IPS-NIHi7 (cell line): ENCODE results near the gene OOSP4B.
"Not testable (repeated sequence)": the region's sequence is repeated elsewhere in the genome, so short reads cannot be mapped to it uniquely, and the experiment has no call there.

Experiments
- DNase-seq: peaks from one replicate; pipeline ENCODE4 v3.0.0; 2012; ENCODE audit warnings: mixed read lengths; ENCODE audit errors: extremely low spot score

The OOSP4B gene

DNA sequence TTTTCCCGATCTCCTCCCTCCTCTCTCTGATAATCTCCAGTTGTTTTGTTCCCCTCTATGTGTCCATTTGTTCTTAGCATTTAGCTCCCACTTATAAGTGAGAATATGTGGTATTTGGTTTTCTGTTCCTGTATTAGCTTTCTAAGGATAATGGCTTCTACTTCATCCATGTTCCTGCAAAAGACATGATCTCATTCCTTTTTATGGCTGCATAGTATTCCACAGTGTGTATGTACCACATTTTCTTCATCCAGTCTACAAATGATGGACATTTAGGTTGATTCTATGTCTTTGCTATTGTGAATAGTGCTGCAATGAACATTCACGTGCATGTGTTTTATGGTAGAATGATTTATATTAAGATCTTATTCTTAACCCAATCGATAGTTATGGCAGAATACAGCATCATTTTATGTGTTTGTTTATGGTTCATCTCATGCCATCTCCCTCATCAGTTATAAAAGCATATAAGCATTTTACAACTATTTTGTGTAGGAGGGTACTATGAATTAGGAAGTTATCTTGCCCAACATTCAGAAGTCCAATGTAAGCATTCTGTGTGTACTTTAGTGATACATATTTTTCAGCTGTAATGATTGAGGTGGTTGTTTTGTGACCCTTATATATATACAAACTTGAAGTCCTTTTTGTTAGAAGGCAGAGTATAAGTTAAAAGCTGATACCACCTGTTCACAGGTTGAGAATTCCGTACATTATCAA, 42.7 kb downstream of the OOSP4B start:
- no peak for DNase-seq

DNA sequence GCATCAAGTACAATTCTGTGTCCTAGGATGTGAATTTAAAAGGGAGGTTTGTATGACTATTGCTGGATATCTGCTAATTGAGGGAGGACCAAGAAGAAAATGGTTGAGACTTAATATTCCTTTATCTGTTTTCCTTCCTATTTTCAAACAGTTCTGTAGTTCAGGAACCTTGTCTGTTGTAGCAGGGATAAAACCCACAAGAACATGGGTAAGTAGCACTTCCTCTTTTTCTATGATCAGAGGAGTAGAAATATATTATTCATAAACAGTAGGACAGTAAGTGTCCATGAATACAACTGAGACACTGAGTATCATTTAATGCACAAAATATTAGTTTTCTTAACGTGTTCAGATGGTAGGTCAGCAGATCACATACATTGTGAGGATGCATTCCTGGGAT, 47.1 kb downstream of the OOSP4B start:
- no peak for DNase-seq

- no peak for DNase-seq
Measured at GRCh38 chr11:60065801-60066200, 48.8 kb downstream of the OOSP4B start.

DNA sequence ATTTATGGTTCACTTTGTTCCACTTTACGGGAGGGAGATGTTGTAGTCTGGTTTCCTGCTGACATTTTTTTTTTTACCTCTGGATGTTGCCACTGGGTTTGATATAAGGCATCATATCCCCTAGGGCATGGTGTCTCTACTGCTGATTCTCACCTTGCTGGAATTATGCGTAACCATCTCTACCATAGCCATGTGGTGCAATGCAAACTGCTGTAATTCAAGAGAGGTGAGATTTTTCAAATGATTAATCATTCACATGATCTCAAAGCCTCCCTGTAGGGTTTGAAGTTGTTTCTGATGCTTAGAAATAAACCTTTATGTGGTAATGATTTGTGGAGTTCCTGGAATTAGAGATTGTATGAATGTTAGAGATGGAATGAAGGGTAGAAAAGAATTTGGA, 52.5 kb downstream of the OOSP4B start:
- DNase-seq = no peak

- DNase-seq = not testable (repeated sequence)
Measured at GRCh38 chr11:60071644-60072043, 54.7 kb downstream of the OOSP4B start.

GRCh38 chr11:60077216-60077817, 60.3 kb downstream of the OOSP4B start:
- DNase-seq = no peak

DNA sequence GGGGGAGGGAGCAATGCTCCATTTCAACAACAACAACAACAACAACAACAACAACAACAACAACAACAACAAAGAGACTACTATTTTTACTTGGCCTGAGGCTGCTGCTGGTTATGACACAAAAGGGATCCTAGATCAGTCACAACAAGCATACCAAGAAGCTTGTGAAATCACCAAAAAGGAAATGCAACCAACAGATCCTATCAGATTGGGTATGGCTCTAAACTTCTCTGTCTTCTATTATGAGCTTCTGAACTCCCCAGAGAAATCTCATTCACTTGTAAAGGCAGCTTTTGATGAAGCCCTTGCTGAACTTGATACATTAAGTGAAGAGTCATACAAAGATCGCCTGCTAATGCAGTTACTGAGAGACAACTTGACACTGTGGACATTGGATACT, 61.0 kb downstream of the OOSP4B start:
- no peak for DNase-seq

DNA sequence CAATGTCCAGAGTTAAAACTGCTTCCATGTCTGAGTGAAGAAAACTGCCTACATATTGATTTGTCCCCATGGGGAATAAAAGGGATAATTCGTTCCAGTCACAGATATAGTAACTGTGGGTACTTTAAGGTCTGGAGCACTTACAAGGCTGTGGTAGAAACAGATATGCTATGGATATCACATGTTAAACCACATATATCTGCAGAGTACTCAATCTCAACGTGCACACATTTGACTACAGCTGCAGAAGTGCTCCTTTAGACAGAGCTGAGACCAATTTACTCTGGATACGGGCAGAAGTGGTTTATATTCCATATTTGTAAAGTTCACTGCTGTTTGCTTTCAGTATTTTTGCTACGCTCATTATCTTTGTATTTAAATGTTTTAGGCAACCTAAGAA, 61.8 kb downstream of the OOSP4B start:
- no peak for DNase-seq

DNA sequence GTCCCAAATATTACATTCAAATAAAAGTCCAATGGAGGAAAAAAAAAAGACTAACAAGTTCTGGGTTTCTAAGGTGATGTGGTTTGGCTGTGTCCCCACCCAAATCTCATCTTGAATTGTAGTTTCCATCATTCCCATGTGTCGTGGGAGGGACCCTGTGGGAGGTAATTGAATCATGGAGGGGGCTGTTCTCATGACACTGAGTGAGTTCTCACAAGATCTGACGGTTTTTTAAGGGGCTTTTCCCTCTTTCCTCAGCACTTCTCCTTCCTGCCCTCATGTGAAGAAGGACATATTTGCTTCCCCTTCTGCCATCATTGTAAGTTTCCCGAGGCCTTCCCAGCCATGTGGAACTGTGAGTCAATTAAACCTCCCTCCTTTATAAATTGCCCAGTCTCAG, 63.6 kb downstream of the OOSP4B start:
- DNase-seq = no peak
